ENCODE measurements around the gene IMPA2. TPM values are rescaled to one million over a fixed set of nuclear protein-coding genes. Genes with fewer than 3 reads are reported as not detected.

The IMPA2 gene
- total RNA-seq, 1 donor from 2014 or later = 56.3 TPM

GRCh38 chr18:12028040-12028628, 46.8 kb downstream of the IMPA2 start:
- peaks cover 12% of the 10 kb centered on the region for H3K4me1 Mint-ChIP-seq (ENCODE audit: unreplicated experiment)
- no peak for DNase-seq (ENCODE audit: extremely low spot score, unreplicated experiment)
- H3K36me3 Mint-ChIP-seq = peaks cover 18% of the 10 kb centered on the region
- TF ChIP-seq CTCF (conservative IDR thresholded peaks at IDR 0.05) = no peak
- no peak overlapping the region for H3K27ac Mint-ChIP-seq
- H3K4me3 Mint-ChIP-seq = no peak overlapping the region
- H3K27me3 Mint-ChIP-seq = no peaks in the 10 kb centered on the region
- H3K9me3 Mint-ChIP-seq = no peaks in the 10 kb centered on the region

- TF ChIP-seq CTCF (conservative IDR thresholded peaks at IDR 0.05) = no peak
- Mint-ChIP-seq H3K36me3 (peaks cover 17% of the 10 kb centered on the region), H3K27me3 (no peaks in the 10 kb centered on the region), H3K4me1 (ENCODE audit: unreplicated experiment) (peaks cover 17% of the 10 kb centered on the region), H3K4me3 (no peak overlapping the region), H3K9me3 (no peaks in the 10 kb centered on the region), H3K27ac (no peak overlapping the region)
- DNase-seq (ENCODE audit: extremely low spot score, unreplicated experiment) = no peak
These were observed 47.4 kb downstream of the IMPA2 start for GRCh38 chr18:12028674-12029073.

- Mint-ChIP-seq H3K4me3 (no peak overlapping the region), H3K9me3 (no peaks in the 10 kb centered on the region), H3K27me3 (no peaks in the 10 kb centered on the region), H3K4me1 (ENCODE audit: unreplicated experiment) (peaks cover 17% of the 10 kb centered on the region), H3K36me3 (peaks cover 7% of the 10 kb centered on the region), H3K27ac (no peak overlapping the region)
- peak; percentile 53 for DNase-seq (ENCODE audit: extremely low spot score, unreplicated experiment)
- TF ChIP-seq CTCF (conservative IDR thresholded peaks at IDR 0.05) = no peak
These were observed 48.7 kb downstream of the IMPA2 start for GRCh38 chr18:12029786-12030584.

- no peak for TF ChIP-seq CTCF (conservative IDR thresholded peaks at IDR 0.05)
- no peaks in the 10 kb centered on the region for H3K27me3 Mint-ChIP-seq
- peaks cover 17% of the 10 kb centered on the region for H3K4me1 Mint-ChIP-seq (ENCODE audit: unreplicated experiment)
- H3K36me3 Mint-ChIP-seq = peaks cover 5% of the 10 kb centered on the region
- no peak overlapping the region for H3K27ac Mint-ChIP-seq
- peak; percentile 22 for DNase-seq (ENCODE audit: extremely low spot score, unreplicated experiment)
- H3K4me3 Mint-ChIP-seq = no peak overlapping the region
- H3K9me3 Mint-ChIP-seq = no peaks in the 10 kb centered on the region
These were observed 49.4 kb downstream of the IMPA2 start for GRCh38 chr18:12030670-12031069.

- Mint-ChIP-seq H3K27me3 (no peaks in the 10 kb centered on the region), H3K4me1 (ENCODE audit: unreplicated experiment) (peaks cover 17% of the 10 kb centered on the region), H3K9me3 (no peaks in the 10 kb centered on the region), H3K27ac (no peak overlapping the region), H3K36me3 (peaks cover 5% of the 10 kb centered on the region), H3K4me3 (no peak overlapping the region)
- no peak for DNase-seq (ENCODE audit: extremely low spot score, unreplicated experiment)
- TF ChIP-seq CTCF (conservative IDR thresholded peaks at IDR 0.05) = no peak
These were observed 49.9 kb downstream of the IMPA2 start for GRCh38 chr18:12031181-12031580.

Data from type B pancreatic cell (in vitro differentiated cells).